Gastroesophageal sphincter (tissue), 4 donors: Measurements from ENCODE around the gene SPOP. TPM values are rescaled to one million over a fixed set of nuclear protein-coding genes. Genes with fewer than 3 reads are reported as not detected.

Experiments used
- ATAC-seq: fragments of 150-250 bp; one replicate; pipeline ENCODE4 v1.9.1; 2016; ENCODE audit warnings: mild to moderate bottlenecking, moderate library complexity
- H3K27ac ChIP-seq, 4 donors: fragments of 200-600 bp; sonication (generic) in 3 of 4; 1 replicate in 3 of 4; 2 replicates in 1 of 4; pipeline ENCODE4 v1.5.1; 2016 to 2019
- H3K27me3 ChIP-seq: fragments of 200-600 bp; sonication (generic); one replicate; pipeline ENCODE4 v1.5.1; 2019
- H3K36me3 ChIP-seq, 2 donors: fragments of 200-600 bp; sonication (generic); one replicate each; pipeline ENCODE4 v1.5.1; 2019; ENCODE audit warnings: control low read depth in 1 of 2
- H3K4me1 ChIP-seq, 3 donors: fragments of 200-600 bp; sonication (generic); 1 replicate in 2 of 3; 2 replicates in 1 of 3; pipeline ENCODE4 v1.5.1; 2016 to 2019; ENCODE audit warnings: control low read depth in 2 of 3
- H3K4me3 ChIP-seq, 2 donors: fragments of 200-600 bp; sonication (generic); one replicate each; pipeline ENCODE4 v1.5.1; 2019; ENCODE audit warnings: mild to moderate bottlenecking in 1 of 2, moderate library complexity in 1 of 2
- H3K9me3 ChIP-seq, 3 donors: fragments of 200-600 bp; sonication (generic); one replicate each; pipeline ENCODE4 v1.5.1; 2017 to 2019; ENCODE audit warnings: control low read depth in 2 of 3
- CTCF ChIP-seq, 4 experiments: fragments of 200-600 bp in 2 of 4; fragments of 450-650 bp in 2 of 4; sonication (generic) in 1 of 4; IDR thresholded peaks; one replicate each; pipeline ENCODE4 v1.5.1; 2017 to 2019; ENCODE audit warnings: antibody characterized with exemption in 4 of 4, mild to moderate bottlenecking in 2 of 4, moderate library complexity in 2 of 4
- EP300 ChIP-seq: sonication (generic); formaldehyde crosslinking; IDR thresholded peaks from one replicate; pipeline ENCODE4 v1.6.1; 2017; ENCODE audit warnings: antibody characterized with exemption, mild to moderate bottlenecking
- POLR2A ChIP-seq, 2 donors: fragments of 450-650 bp; IDR thresholded peaks; one replicate each; pipeline ENCODE4 v1.6.1; 2017; ENCODE audit warnings: antibody characterized with exemption in 2 of 2, mild to moderate bottlenecking in 2 of 2, moderate library complexity in 1 of 2
- POLR2AphosphoS5 ChIP-seq: sonication (generic); formaldehyde crosslinking; IDR thresholded peaks from one replicate; pipeline ENCODE4 v1.6.1; 2017; ENCODE audit warnings: antibody characterized with exemption
- WGBS, 2 donors: methylation state at CpG; one replicate each; pipeline ENCODE4 v1.1.5; 2018; ENCODE audit warnings: low coverage in 1 of 2; 5-methylcytosine and 5-hydroxymethylcytosine counted together
- total RNA-seq, 4 donors: library from RNA; depleted of rRNA; stranded (reverse); fragments of >200 nt; gene quantifications; one replicate each; pipeline ENCODE4 v1.1.0, GENCODE V29; 2016

Gene SPOP
- total RNA-seq, 4 donors from 2014 or later: 159 to 268 (median 176) TPM

GRCh38 chr17:49596613-49597244 lies 81.2 kb downstream of the SPOP start:
- ATAC-seq: no peak
- TF ChIP-seq EP300 (no peak), POLR2A (IDR thresholded peaks at IDR 0.05) (no peak), POLR2AphosphoS5 (no peak)
- Histone ChIP-seq H3K36me3 (peaks cover 0 to 96% of the 10 kb centered on the region in 2 donors), H3K27ac (peak overlapping the region in 1 of 4 donors; percentile 62), H3K4me3 (no peak overlapping the region), H3K27me3 (no peaks in the 10 kb centered on the region), H3K9me3 (no peaks in the 10 kb centered on the region), H3K4me1 (peaks cover 0 to 47% (median 3%) of the 10 kb centered on the region in 3 donors)
- 63 to 100% methylated on average over 3 of the region's 6 CpGs for WGBS, 2 donors

DNA sequence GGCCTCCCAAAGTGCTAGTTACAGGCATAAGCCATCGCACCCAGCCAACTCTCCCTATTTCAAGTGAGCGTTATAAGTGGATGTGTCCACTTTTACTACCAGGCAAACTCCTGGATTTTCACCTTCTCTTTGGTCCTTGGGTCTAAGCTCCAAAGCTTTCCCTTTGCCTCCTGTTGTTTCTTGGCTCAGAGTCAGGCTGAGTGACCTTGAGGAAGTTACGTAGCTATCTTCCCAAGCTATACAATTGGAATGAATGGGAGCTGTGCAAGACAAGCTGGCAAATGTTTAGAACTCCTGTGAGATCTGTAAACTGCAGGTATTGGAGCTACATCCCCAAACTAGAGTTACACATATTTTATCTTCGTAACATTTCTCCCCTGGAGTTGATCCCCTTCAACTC lies 81.9 kb downstream of the SPOP start:
- Histone ChIP-seq H3K9me3 (no peaks in the 10 kb centered on the region), H3K36me3 (peaks cover 0 to 94% of the 10 kb centered on the region in 2 donors), H3K27ac (peak overlapping the region in 2 of 4 donors; percentile 2 to 62), H3K4me3 (no peak overlapping the region), H3K4me1 (peaks cover 0 to 42% (median 3%) of the 10 kb centered on the region in 3 donors), H3K27me3 (no peaks in the 10 kb centered on the region)
- TF ChIP-seq CTCF (IDR thresholded peaks at IDR 0.05): no peak
- 79 to 90% methylated on average over 2 to 4 of the region's 4 CpGs for WGBS, 2 donors
- no peak for ATAC-seq

GRCh38 chr17:49595328-49595727 lies 82.6 kb downstream of the SPOP start:
- no peak for ATAC-seq
- 83 to 87% methylated on average over 2 to 4 of the region's 4 CpGs for WGBS, 2 donors

DNA sequence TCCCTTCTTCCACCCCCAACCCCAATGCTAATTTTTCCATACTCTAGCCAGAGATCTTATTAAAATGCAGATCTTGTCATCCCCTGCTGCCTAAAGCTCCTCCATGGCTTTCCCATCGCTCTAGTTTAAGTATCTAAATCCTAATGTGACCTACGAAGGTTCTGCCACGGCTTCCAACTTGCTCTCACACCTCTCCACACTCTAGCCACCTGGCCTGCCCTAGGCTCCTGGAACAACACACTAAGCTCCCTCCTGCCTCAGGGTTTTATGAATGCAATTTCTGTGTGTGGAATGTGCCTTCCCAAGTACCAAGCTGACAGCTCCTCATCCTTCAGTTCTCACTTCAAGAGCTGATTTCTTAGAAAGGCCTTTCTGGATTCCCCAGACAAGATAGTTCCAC lies 85.6 kb downstream of the SPOP start:
- Histone ChIP-seq H3K27me3 (no peaks in the 10 kb centered on the region), H3K9me3 (no peaks in the 10 kb centered on the region), H3K4me1 (peaks cover 0 to 13% (median 0%) of the 10 kb centered on the region in 3 donors), H3K27ac (peak overlapping the region in 1 of 4 donors; percentile 2), H3K4me3 (no peak overlapping the region), H3K36me3 (peaks cover 0 to 58% of the 10 kb centered on the region in 2 donors)
- TF ChIP-seq CTCF (IDR thresholded peaks at IDR 0.05): no peak
- no peak for TF ChIP-seq POLR2AphosphoS5
- no peak for TF ChIP-seq POLR2A (IDR thresholded peaks at IDR 0.05)
- TF ChIP-seq EP300: no peak
- ATAC-seq: no peak
- 80 to 96% methylated on average over 1 to 3 of the region's 3 CpGs for WGBS, 2 donors

More at GRCh38 chr17:49595328-49595727, 82.6 kb downstream of the SPOP start:
- H3K27ac ChIP-seq: peak overlapping the region in 1 of 4 donors; percentile 27
- peaks cover 0 to 38% (median 3%) of the 10 kb centered on the region in 3 donors for H3K4me1 ChIP-seq
- TF ChIP-seq POLR2A (IDR thresholded peaks at IDR 0.05) (no peak), CTCF (IDR thresholded peaks at IDR 0.05) (no peak), POLR2AphosphoS5 (no peak), EP300 (no peak)
- H3K9me3 ChIP-seq: no peaks in the 10 kb centered on the region
- H3K27me3 ChIP-seq: no peaks in the 10 kb centered on the region
- H3K4me3 ChIP-seq: no peak overlapping the region
- peaks cover 0 to 89% of the 10 kb centered on the region in 2 donors for H3K36me3 ChIP-seq

GRCh38 chr17:49590874-49591273 lies 87.0 kb downstream of the SPOP start:
- WGBS, 2 donors: 88 to 94% methylated on average over 4 of the region's 4 CpGs
- Histone ChIP-seq H3K27ac (no peak overlapping the region), H3K4me3 (no peak overlapping the region), H3K9me3 (no peaks in the 10 kb centered on the region), H3K27me3 (no peaks in the 10 kb centered on the region), H3K36me3 (peaks cover 0 to 48% of the 10 kb centered on the region in 2 donors), H3K4me1 (peaks cover 0 to under 1% (median 0%) of the 10 kb centered on the region in 3 donors)
- no peak for ATAC-seq
- TF ChIP-seq CTCF (IDR thresholded peaks at IDR 0.05) (no peak), POLR2AphosphoS5 (no peak), EP300 (no peak), POLR2A (IDR thresholded peaks at IDR 0.05) (no peak)
